CD4-positive, alpha-beta T cell (primary cell): Measurements from ENCODE around the gene DSCAML1. TPM values are rescaled to one million over a fixed set of nuclear protein-coding genes. Genes with fewer than 3 reads are reported as not detected.

Experiments
- ATAC-seq: fragments of 200-7000 bp; cut with Tn5 transposase; one replicate; pipeline ENCODE4 v1.10.0; 2022; ENCODE audit warnings: mild to moderate bottlenecking; ENCODE audit not compliant: poor library complexity
- CTCF ChIA-PET: fragments of 350-600 bp; sonication (Branson Sonifier 250); formaldehyde crosslinking; loops from one replicate; lab custom pipeline; 2021; ENCODE audit warnings: antibody characterized with exemption, inconsistent platforms; lab: Charles Lee
- POLR2A ChIA-PET: fragments of 350-600 bp; sonication (Branson Sonifier 250); formaldehyde crosslinking; loops from one replicate; lab custom pipeline; 2021; ENCODE audit warnings: antibody characterized with exemption, inconsistent platforms; lab: Charles Lee
- DNase-seq, 14 experiments: peaks; one replicate each; pipeline ENCODE4 v3.0.0-alpha.2; 2013 to 2020; ENCODE audit warnings: mixed read lengths in 2 of 14
- H3K27ac ChIP-seq, 2 donors: one replicate each; pipeline versions ENCODE4 v1.5.1 to v1.7.0; 2013; ENCODE audit warnings: low read length in 2 of 2, low read depth in 1 of 2, mild to moderate bottlenecking in 1 of 2
- H3K27me3 ChIP-seq, 2 experiments: 1 replicate in 1 of 2; 2 replicates in 1 of 2; pipeline versions ENCODE4 v1.6.1 to v1.7.0; 2013; ENCODE audit warnings: low read length in 2 of 2, control low read depth in 1 of 2, mild to moderate bottlenecking in 1 of 2, moderate library complexity in 1 of 2; ENCODE audit not compliant: insufficient read depth in 2 of 2, control insufficient read depth in 1 of 2
- H3K36me3 ChIP-seq: one replicate; pipeline ENCODE4 v1.6.1; 2013; ENCODE audit warnings: low read length, control low read depth; ENCODE audit not compliant: insufficient read depth
- H3K4me1 ChIP-seq: one replicate; pipeline ENCODE4 v1.6.1; 2013; ENCODE audit warnings: low read length, control low read depth; ENCODE audit not compliant: insufficient read depth
- H3K4me3 ChIP-seq: one replicate; pipeline ENCODE4 v1.5.1; 2013; ENCODE audit warnings: mild to moderate bottlenecking, low read length, moderate library complexity
- H3K9me3 ChIP-seq, 2 experiments: 1 replicate in 1 of 2; 2 replicates in 1 of 2; pipeline versions ENCODE4 v1.6.1 to v1.7.0; 2013; ENCODE audit warnings: low read length in 2 of 2, mild to moderate bottlenecking in 2 of 2, control low read depth in 1 of 2, moderate library complexity in 1 of 2; ENCODE audit not compliant: control insufficient read depth in 1 of 2, insufficient read depth in 1 of 2
- H3K27ac Mint-ChIP-seq: one replicate; pipeline ENCODE4 v1.8.0; 2020; ENCODE audit warnings: mixed read lengths
- H3K27me3 Mint-ChIP-seq: one replicate; pipeline ENCODE4 v1.8.0; 2021; ENCODE audit warnings: mixed read lengths
- H3K36me3 Mint-ChIP-seq: one replicate; pipeline ENCODE4 v1.8.0; 2021; ENCODE audit warnings: low read depth, mixed read lengths
- H3K4me1 Mint-ChIP-seq: one replicate; pipeline ENCODE4 v1.8.0; 2021; ENCODE audit warnings: low read depth, mixed read lengths
- H3K4me3 Mint-ChIP-seq: one replicate; pipeline ENCODE4 v1.8.0; 2020; ENCODE audit warnings: mild to moderate bottlenecking, mixed read lengths
- H3K9me3 Mint-ChIP-seq: one replicate; pipeline ENCODE4 v1.8.0; 2020; ENCODE audit warnings: mixed read lengths
- CTCF ChIP-seq: fragments of 200-600 bp; IDR thresholded peaks from one replicate; pipeline ENCODE4 v1.8.0; 2022; ENCODE audit warnings: antibody characterized with exemption, mild to moderate bottlenecking
- intact Hi-C, 2 experiments: fragments of 100-400 bp; cut with DNase I in 1 of 2; cut with micrococcal nuclease in 1 of 2; formaldehyde crosslinking; loops; one replicate each; pipeline versions ENCODE4 v1.15.1 to v1.9.0; 2023 to 2025; cut with DNase I, micrococcal nuclease
- total RNA-seq, 174 experiments: library from RNA in 2 of 174; stranded (reverse) in 2 of 174; gene quantifications; one replicate each; pipeline ENCODE4 v1.2.3 and lab custom pipeline; 2021 to 2026

The DSCAML1 gene
- total RNA-seq, 2 experiments from 2014 or later: 0.22 to 0.61 TPM

GRCh38 chr11:117839936-117840813, 43.2 kb upstream of the DSCAML1 start:
- Histone ChIP-seq H3K9me3 (no peaks in the 10 kb centered on the region), H3K4me3 (no peak overlapping the region), H3K36me3 (no peaks in the 10 kb centered on the region), H3K27ac (no peak overlapping the region), H3K4me1 (peaks cover 18% of the 10 kb centered on the region), H3K27me3 (no peaks in the 10 kb centered on the region)
- ATAC-seq: no peak
- H3K4me1 Mint-ChIP-seq: no peaks in the 10 kb centered on the region
- no peak overlapping the region for H3K27ac Mint-ChIP-seq
- H3K36me3 Mint-ChIP-seq: no peaks in the 10 kb centered on the region
- no peaks in the 10 kb centered on the region for H3K9me3 Mint-ChIP-seq
- CTCF ChIA-PET: interaction anchor here (1.3 kb wide), 1 partner anchor 23 kb away, joined by 4 read pairs; no protein-coding TSS in a partner anchor
- peak in 2 of 14 experiments; percentile 7 to 22 for DNase-seq
- POLR2A ChIA-PET: interaction anchor here (0.8 kb wide), 1 partner anchor 213 kb away, joined by 3 read pairs; no protein-coding TSS in a partner anchor
- intact Hi-C loops: loop anchor here in 1 of 2 experiments (10.0 kb wide), 1 partner anchor 335 kb away; the partner anchor contains the start of gene SCN2B
- no peak for TF ChIP-seq CTCF
- no peak overlapping the region for H3K4me3 Mint-ChIP-seq
- no peaks in the 10 kb centered on the region for H3K27me3 Mint-ChIP-seq

- intact Hi-C loops: no loop called here
- DNase-seq (peak in 2 of 14 experiments; percentile 3 to 20), ATAC-seq (no peak)
- Histone ChIP-seq H3K27me3 (no peaks in the 10 kb centered on the region), H3K4me1 (peaks cover 18% of the 10 kb centered on the region), H3K9me3 (no peaks in the 10 kb centered on the region), H3K36me3 (no peaks in the 10 kb centered on the region), H3K4me3 (no peak overlapping the region), H3K27ac (no peak overlapping the region)
- Mint-ChIP-seq H3K9me3 (no peaks in the 10 kb centered on the region), H3K27me3 (no peaks in the 10 kb centered on the region), H3K36me3 (no peaks in the 10 kb centered on the region), H3K4me3 (no peak overlapping the region), H3K4me1 (no peaks in the 10 kb centered on the region), H3K27ac (no peak overlapping the region)
- no peak for TF ChIP-seq CTCF
- ChIA-PET POLR2A (no interaction called here), CTCF (interaction anchor here (1.3 kb wide), 1 partner anchor 22 kb away, joined by 4 read pairs; no protein-coding TSS in a partner anchor)
Observed at GRCh38 chr11:117839380-117839881, 42.4 kb upstream of the DSCAML1 start.

GRCh38 chr11:117838901-117839300, 41.9 kb upstream of the DSCAML1 start:
- no peaks in the 10 kb centered on the region for H3K36me3 Mint-ChIP-seq

More at GRCh38 chr11:117838901-117839300, 41.9 kb upstream of the DSCAML1 start:
- Mint-ChIP-seq H3K27ac (no peak overlapping the region), H3K9me3 (no peaks in the 10 kb centered on the region), H3K27me3 (no peaks in the 10 kb centered on the region), H3K4me3 (no peak overlapping the region), H3K4me1 (no peaks in the 10 kb centered on the region)
- ChIA-PET POLR2A (no interaction called here), CTCF (interaction anchor here (1.3 kb wide), 1 partner anchor 22 kb away, joined by 4 read pairs; no protein-coding TSS in a partner anchor)
- peaks cover 15% of the 10 kb centered on the region for H3K4me1 ChIP-seq
- no peaks in the 10 kb centered on the region for H3K27me3 ChIP-seq
- intact Hi-C loops: no loop called here
- H3K4me3 ChIP-seq: no peak overlapping the region
- no peaks in the 10 kb centered on the region for H3K36me3 ChIP-seq
- no peaks in the 10 kb centered on the region for H3K9me3 ChIP-seq
- DNase-seq (peak in 1 of 14 experiments; percentile 1), ATAC-seq (no peak)
- H3K27ac ChIP-seq: no peak overlapping the region
- TF ChIP-seq CTCF: no peak
